GM12875 (cell line): Measurements from ENCODE around the gene HDAC6.
"Not testable (repeated sequence)": the region's sequence is repeated elsewhere in the genome, so short reads cannot be mapped to it uniquely, and the experiment has no call there.

Experiments
- H3K4me3 ChIP-seq: one replicate; pipeline ENCODE4 v1.5.1; 2011; ENCODE audit warnings: low read depth, low read length, control low read depth
- TF ChIP-seq, protein P1 (sequence below): IDR thresholded peaks from 2 replicates; pipeline ENCODE4 v1.5.1; 2011; ENCODE audit warnings: low read depth, mild to moderate bottlenecking, control low read depth, inconsistent platforms, low read length, moderate library complexity, borderline replicate concordance; ENCODE audit not compliant: insufficient read depth

Gene HDAC6

DNA sequence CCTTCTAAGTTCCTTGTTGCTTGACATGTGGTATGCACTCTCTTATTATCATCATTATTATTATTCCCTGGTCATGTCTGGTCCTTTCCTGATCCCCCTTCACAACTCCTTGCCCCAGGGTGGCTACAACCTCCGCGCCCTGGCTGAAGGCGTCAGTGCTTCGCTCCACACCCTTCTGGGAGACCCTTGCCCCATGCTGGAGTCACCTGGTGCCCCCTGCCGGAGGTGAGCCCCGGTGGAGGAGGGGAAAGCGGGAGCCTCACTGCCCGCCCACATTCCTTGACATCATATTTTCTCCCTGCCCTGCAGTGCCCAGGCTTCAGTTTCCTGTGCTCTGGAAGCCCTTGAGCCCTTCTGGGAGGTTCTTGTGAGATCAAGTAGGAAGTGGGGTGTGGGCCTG lies 13.4 kb downstream of the HDAC6 start:
- no peak overlapping the region for H3K4me3 ChIP-seq
- TF ChIP-seq, protein P1, sequence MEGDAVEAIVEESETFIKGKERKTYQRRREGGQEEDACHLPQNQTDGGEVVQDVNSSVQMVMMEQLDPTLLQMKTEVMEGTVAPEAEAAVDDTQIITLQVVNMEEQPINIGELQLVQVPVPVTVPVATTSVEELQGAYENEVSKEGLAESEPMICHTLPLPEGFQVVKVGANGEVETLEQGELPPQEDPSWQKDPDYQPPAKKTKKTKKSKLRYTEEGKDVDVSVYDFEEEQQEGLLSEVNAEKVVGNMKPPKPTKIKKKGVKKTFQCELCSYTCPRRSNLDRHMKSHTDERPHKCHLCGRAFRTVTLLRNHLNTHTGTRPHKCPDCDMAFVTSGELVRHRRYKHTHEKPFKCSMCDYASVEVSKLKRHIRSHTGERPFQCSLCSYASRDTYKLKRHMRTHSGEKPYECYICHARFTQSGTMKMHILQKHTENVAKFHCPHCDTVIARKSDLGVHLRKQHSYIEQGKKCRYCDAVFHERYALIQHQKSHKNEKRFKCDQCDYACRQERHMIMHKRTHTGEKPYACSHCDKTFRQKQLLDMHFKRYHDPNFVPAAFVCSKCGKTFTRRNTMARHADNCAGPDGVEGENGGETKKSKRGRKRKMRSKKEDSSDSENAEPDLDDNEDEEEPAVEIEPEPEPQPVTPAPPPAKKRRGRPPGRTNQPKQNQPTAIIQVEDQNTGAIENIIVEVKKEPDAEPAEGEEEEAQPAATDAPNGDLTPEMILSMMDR, result no peak

- TF ChIP-seq, protein P1, result no peak
- H3K4me3 ChIP-seq, result no peak overlapping the region
These were observed 14.3 kb downstream of the HDAC6 start for GRCh38 chrX:48816014-48816810.

- TF ChIP-seq, protein P1, result no peak
- H3K4me3 ChIP-seq, result no peak overlapping the region
These were observed 16.2 kb downstream of the HDAC6 start for GRCh38 chrX:48818098-48818497.

- H3K4me3 ChIP-seq, result no peak overlapping the region
- TF ChIP-seq, protein P1, result no peak
These were observed 17.0 kb downstream of the HDAC6 start for GRCh38 chrX:48818866-48819265.

DNA sequence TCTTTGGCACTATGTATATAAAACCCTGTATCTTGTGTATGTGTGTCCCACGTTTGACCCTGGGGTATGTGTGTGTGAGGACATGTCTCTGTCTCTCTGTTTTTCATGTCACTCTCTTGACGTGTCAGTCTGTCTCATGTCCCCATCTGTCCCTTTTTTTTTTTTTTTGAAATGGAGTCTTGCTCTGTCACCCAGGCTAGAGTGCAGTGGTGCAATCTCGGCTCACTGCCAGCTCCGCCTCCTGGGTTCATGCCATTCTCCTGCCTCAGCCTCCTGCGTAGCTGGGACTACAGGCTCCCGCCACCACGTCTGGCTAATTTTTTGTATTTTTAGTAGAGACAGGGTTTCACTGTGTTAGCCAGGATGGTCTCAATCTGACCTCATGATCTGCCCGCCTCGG lies 17.5 kb downstream of the HDAC6 start:
- not testable (repeated sequence) for H3K4me3 ChIP-seq

GRCh38 chrX:48823053-48823452 lies 21.2 kb downstream of the HDAC6 start:
- TF ChIP-seq, protein P1, result no peak

DNA sequence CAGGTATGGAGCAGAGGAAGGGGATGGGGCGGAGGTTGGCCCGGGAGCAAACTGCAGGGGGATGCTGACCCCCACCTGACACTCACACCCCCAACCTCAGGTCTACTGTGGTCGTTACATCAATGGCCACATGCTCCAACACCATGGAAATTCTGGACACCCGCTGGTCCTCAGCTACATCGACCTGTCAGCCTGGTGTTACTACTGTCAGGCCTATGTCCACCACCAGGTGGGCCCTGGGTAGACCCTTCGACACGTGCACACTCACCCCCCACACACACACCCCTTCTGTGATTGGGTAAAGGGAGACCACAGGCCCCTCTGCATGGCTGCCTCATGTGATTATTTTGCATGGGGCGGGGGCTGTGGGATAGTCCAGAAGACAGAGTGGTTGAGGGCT lies 22.2 kb downstream of the HDAC6 start:
- TF ChIP-seq, protein P1, result no peak
- H3K4me3 ChIP-seq, result no peak overlapping the region

More at GRCh38 chrX:48823053-48823452, 21.2 kb downstream of the HDAC6 start:
- no peak overlapping the region for H3K4me3 ChIP-seq
